ENCODE data around the gene IER2.

Gene IER2

DNA sequence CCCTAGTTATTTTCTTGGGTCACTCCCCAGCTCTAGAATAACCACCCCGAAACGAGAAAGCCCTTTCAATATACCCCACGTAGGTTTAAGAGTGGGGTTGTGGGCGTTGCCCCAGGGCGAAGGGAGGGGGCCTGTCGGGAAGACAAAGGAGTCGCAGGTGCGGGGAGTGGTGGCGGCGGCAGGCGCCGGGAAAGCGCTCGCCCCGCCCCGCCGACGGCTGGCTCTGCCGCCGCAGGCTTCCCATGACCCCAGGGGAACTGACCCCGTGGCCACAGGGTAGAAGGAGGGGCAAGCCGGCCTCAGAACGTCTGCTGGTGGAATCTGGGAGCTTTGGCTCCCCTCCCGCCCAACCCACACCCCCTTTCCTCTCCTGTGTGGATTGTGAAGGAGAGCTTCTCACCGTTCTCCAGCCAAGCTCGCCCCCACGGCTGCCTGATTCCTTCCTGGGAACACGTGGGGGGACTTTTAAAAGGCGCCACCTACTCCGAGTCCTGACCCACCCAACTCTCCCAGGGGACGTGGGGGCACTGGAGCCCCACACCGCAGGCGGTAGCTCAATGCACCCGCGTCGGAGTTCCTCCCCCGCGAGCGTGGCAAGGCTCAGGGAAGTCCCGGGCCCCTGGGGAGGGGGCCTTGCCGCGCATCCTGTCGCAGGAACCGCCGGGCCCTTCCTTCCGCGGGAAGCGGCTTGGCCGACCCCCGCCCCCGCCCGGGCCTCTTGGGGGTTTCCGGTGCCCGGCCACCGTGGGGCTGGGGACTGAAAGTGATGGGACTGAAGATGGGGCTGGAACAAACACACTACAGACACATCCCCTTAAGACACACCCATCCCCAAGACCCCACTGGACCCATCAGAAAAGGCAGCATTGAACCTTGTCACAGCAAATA, 5.5 kb downstream of the IER2 start:
- Histone ChIP-seq H3K4me3 (ENCODE audit: low read depth, low read length) (peak overlapping the region; percentile 99), H3K36me3 (replicated peaks) (peaks cover 14% of the 10 kb centered on the region), H3K27me3 (replicated peaks) (no peaks in the 10 kb centered on the region), H3K27ac (peak overlapping the region; percentile 91)
- peak; percentile 70 for DNase-seq
- TF ChIP-seq, protein P1, sequence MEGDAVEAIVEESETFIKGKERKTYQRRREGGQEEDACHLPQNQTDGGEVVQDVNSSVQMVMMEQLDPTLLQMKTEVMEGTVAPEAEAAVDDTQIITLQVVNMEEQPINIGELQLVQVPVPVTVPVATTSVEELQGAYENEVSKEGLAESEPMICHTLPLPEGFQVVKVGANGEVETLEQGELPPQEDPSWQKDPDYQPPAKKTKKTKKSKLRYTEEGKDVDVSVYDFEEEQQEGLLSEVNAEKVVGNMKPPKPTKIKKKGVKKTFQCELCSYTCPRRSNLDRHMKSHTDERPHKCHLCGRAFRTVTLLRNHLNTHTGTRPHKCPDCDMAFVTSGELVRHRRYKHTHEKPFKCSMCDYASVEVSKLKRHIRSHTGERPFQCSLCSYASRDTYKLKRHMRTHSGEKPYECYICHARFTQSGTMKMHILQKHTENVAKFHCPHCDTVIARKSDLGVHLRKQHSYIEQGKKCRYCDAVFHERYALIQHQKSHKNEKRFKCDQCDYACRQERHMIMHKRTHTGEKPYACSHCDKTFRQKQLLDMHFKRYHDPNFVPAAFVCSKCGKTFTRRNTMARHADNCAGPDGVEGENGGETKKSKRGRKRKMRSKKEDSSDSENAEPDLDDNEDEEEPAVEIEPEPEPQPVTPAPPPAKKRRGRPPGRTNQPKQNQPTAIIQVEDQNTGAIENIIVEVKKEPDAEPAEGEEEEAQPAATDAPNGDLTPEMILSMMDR (IDR thresholded peaks at IDR 0.05; ENCODE audit: low read depth, low read length, missing control alignments): no peak
- in situ Hi-C loops (cut with HindIII; ENCODE audit: low pct_ligation_motif_present, low sequenced_read_pairs): no loop called here

DNA sequence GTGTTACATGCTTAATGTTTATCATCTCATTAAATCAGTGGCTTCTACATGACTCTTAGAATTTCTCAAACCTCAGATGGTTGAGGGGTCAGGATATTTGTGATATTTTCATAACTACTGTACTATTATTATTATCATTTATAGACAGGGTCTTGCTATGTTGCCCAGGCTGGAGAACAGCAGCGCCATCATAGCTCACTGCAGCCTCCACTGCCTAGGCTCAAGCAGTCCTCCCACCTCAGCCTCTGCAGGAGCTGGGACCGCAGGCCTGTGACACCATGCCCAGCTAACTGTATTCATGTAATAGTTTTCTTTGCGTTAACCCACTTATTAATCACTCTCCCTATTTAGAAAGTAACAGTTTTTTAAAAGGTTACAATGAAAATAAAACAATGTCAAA, 9.5 kb downstream of the IER2 start:
- TF ChIP-seq, protein P1 (IDR thresholded peaks at IDR 0.05; ENCODE audit: low read depth, low read length, missing control alignments): no peak
- no peaks in the 10 kb centered on the region for H3K36me3 ChIP-seq (replicated peaks)
- DNase-seq: no peak
- no peak overlapping the region for H3K27ac ChIP-seq
- H3K4me3 ChIP-seq (ENCODE audit: low read depth, low read length): no peak overlapping the region
- in situ Hi-C loops (cut with HindIII; ENCODE audit: low pct_ligation_motif_present, low sequenced_read_pairs): no loop called here
- no peaks in the 10 kb centered on the region for H3K27me3 ChIP-seq (replicated peaks)

DNA sequence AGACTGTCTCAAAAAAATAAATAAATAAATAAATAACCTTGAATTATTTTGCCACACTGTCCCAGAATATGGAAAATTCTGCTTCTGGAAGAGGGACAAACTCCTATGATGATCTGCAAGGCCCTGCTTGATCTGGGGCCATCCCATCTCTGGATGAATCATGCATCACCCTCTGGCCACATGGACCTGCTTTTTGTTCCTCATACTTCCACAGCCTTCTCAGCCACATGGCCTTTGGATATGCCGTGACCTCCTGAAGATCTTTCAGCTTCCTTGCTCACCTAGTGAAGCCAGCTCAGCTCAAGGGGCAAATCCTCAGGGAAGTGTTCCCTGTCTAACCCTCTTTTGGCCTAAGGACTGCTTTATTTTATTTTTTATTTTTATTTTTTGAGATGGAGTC, 10.3 kb downstream of the IER2 start:
- in situ Hi-C loops (cut with HindIII; ENCODE audit: low pct_ligation_motif_present, low sequenced_read_pairs): no loop called here
- no peak overlapping the region for H3K4me3 ChIP-seq (ENCODE audit: low read depth, low read length)
- H3K36me3 ChIP-seq (replicated peaks): no peaks in the 10 kb centered on the region
- H3K27ac ChIP-seq: no peak overlapping the region
- TF ChIP-seq, protein P1 (IDR thresholded peaks at IDR 0.05; ENCODE audit: low read depth, low read length, missing control alignments): no peak
- H3K27me3 ChIP-seq (replicated peaks): no peaks in the 10 kb centered on the region
- peak; percentile 36 for DNase-seq

DNA sequence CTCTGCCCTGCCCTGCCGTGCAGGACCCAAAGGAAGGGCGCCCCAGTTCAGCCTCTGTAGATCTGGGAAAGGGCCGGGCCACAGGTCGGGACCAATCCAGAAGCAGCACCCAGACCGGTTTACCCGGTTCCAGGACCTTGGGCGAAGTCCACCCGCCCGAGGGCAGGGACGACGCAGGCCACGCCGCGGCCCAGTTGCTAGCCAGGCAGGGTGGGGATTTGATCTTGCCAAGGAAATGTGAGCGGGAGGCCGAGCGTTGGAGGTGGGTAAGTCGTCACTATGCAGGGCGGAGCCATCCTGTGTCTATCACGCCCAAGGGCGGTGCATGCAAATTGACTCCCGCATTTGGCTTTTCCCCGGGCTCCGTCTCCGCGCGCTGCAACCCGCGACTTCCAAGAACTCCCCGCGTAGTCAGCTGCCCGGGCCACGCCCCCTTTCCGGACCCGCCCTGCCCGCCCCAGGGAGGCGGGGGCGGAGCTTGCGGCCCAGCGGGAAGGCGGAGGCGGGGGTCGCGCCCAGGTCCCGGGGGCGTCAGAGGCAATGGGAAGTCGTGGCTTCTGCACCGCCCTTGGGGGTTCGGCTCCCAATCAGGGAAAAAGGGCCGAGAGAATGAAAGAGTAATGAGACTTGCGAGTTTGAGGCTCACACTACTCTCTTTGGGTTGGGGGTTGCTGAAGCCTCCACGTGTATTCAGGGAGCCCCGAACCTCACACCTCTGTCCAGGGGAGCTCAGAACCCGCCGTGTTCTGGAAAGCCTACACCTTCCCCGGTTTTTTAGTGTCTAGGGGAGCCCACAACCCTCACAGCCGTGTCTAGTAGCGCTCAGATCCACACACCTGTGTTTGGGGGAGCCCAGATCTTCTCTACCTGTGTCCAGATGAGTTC, 12.8 kb downstream of the IER2 start:
- Histone ChIP-seq H3K36me3 (replicated peaks) (no peaks in the 10 kb centered on the region), H3K27ac (peak overlapping the region; percentile 72), H3K4me3 (ENCODE audit: low read depth, low read length) (peak overlapping the region; percentile 43), H3K27me3 (replicated peaks) (no peaks in the 10 kb centered on the region)
- DNase-seq: peak; percentile 96
- TF ChIP-seq, protein P1 (IDR thresholded peaks at IDR 0.05; ENCODE audit: low read depth, low read length, missing control alignments): no peak
- in situ Hi-C loops (cut with HindIII; ENCODE audit: low pct_ligation_motif_present, low sequenced_read_pairs): no loop called here

DNA sequence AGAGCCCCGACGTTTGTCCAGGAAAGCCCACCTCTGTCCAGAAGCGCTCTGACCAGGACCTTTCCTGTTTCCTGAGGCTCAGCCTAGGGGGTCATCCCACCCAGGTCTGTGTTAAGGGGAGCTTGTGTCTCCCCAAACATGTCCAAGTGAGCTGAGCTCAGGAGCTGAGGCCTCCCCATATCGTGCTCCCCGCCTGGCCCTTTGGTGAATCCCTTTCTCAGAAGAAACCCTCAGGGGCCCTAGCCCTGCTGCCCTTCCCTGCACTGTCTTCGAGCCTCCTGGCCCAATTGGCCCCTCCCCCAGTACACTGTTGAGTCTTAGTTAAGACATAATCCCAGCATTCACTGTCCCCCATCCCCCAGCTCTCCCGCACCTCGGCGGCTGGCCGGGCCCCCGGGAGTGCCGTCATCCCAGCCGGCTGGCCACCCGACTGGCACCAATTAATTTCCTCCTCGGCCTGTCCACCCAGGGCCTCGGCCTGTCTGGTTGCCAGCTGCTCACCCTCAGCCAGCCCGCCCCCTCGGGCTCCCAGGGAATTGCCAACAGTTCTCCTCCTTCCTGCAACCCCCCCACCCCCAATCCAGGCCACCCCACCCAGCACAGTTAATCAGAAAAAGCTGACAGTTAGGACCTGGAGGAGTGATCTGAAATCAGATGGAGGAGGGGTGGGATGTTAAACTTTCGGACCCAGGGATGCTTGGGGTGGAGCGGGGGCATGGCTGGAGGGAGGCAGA, 13.6 kb downstream of the IER2 start:
- H3K36me3 ChIP-seq (replicated peaks): no peaks in the 10 kb centered on the region
- no peaks in the 10 kb centered on the region for H3K27me3 ChIP-seq (replicated peaks)
- peak; percentile 66 for DNase-seq
- peak overlapping the region; percentile 72 for H3K27ac ChIP-seq
- in situ Hi-C loops (cut with HindIII; ENCODE audit: low pct_ligation_motif_present, low sequenced_read_pairs): no loop called here
- peak overlapping the region; percentile 17 for H3K4me3 ChIP-seq (ENCODE audit: low read depth, low read length)
- TF ChIP-seq, protein P1 (IDR thresholded peaks at IDR 0.05; ENCODE audit: low read depth, low read length, missing control alignments): no peak

Data from brain microvascular endothelial cell (primary cell).